Body of pancreas (tissue), 4 donors: ENCODE results near the gene MAP7D1. TPM values are rescaled to one million over a fixed set of nuclear protein-coding genes. Genes with fewer than 3 reads are reported as not detected.

Source experiments
- ATAC-seq: fragments of 150-250 bp; one replicate; pipeline ENCODE4 v1.9.1; 2016
- DNase-seq, 4 donors: peaks; one replicate each; pipeline ENCODE4 v3.0.0-alpha.2; 2019
- H3K27ac ChIP-seq, 4 donors: fragments of 200-600 bp; sonication (generic); 1 replicate in 3 of 4; 2 replicates in 1 of 4; pipeline versions ENCODE4 v1.5.1 to v1.6.1; 2016 to 2019; ENCODE audit warnings: mild to moderate bottlenecking in 1 of 4, mixed read lengths in 1 of 4, moderate library complexity in 1 of 4
- H3K27me3 ChIP-seq, 2 donors: fragments of 200-600 bp; sonication (generic); one replicate each; pipeline ENCODE4 v1.6.0; 2016; ENCODE audit warnings: mild to moderate bottlenecking in 1 of 2
- H3K36me3 ChIP-seq, 2 donors: fragments of 200-600 bp; sonication (generic); replicated peaks in 1 of 2; 2 replicates each; pipeline ENCODE4 v1.5.1; 2016; ENCODE audit warnings: low read depth in 2 of 2; ENCODE audit not compliant: insufficient read depth in 1 of 2
- H3K4me1 ChIP-seq: fragments of 200-600 bp; sonication (generic); one replicate; pipeline ENCODE4 v1.6.0; 2016
- H3K4me3 ChIP-seq, 2 donors: fragments of 200-600 bp; sonication (generic); 1 replicate in 1 of 2; 2 replicates in 1 of 2; pipeline ENCODE4 v1.5.1; 2016 to 2019
- H3K9me3 ChIP-seq, 3 donors: fragments of 200-600 bp; sonication (generic); 1 replicate in 2 of 3; 2 replicates in 1 of 3; pipeline ENCODE4 v1.5.1; 2016
- POLR2A ChIP-seq, 3 donors: fragments of 450-650 bp; IDR thresholded peaks; one replicate each; pipeline ENCODE4 v1.6.1; 2016; ENCODE audit warnings: antibody characterized with exemption in 3 of 3, mild to moderate bottlenecking in 2 of 3
- WGBS, 2 donors: methylation state at CpG; one replicate each; pipeline ENCODE4 v1.1.5; 2017; 5-methylcytosine and 5-hydroxymethylcytosine counted together
- intact Hi-C: fragments of 100-400 bp; cut with DNase I; formaldehyde crosslinking; loops from one replicate; pipeline ENCODE4 v1.15.1; 2023
- total RNA-seq, 2 donors: library from RNA; depleted of rRNA; stranded (reverse); fragments of >200 nt; gene quantifications; one replicate each; pipeline ENCODE4 v1.1.0, GENCODE V29; 2016
- TF ChIP-seq, protein P1 (sequence below), 7 experiments: fragments of 450-650 bp in 4 of 7; fragments of 200-600 bp in 3 of 7; sonication (generic) in 3 of 7; IDR thresholded peaks; one replicate each; pipeline ENCODE4 v1.5.1; 2016 to 2019; ENCODE audit warnings: antibody characterized with exemption in 7 of 7

MAP7D1 gene
- total RNA-seq, 2 donors from 2014 or later, result 32.9 to 97.2 TPM

DNA sequence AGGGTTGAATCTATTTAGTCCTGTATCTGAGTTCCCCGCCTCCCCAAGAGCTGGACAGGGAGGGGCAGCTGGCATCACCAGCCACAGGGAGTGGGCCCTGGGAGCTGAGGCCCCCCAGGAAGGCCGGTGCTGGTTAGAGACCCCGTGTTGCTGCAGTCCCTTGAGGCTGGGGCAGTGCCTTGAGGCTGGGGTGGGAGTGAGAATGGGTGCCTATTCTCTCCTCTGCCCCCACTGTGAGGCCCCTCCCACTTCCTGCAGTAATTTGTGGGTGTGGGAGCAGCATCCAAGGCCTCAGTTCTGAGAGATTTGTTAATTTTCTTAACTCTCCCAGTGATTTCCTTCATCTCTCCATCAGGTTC, 4.1 kb upstream of the MAP7D1 start:
- Histone ChIP-seq H3K27me3 (no peaks in the 10 kb centered on the region), H3K4me3 (no peak overlapping the region), H3K36me3 (no peaks in the 10 kb centered on the region), H3K4me1 (peaks cover 47% of the 10 kb centered on the region), H3K27ac (peak overlapping the region; percentile 40 to 96 (median 92)), H3K9me3 (no peaks in the 10 kb centered on the region)
- no peak for ATAC-seq
- WGBS, 2 donors, result 47 to 51% methylated on average over 2 to 3 of the region's 3 CpGs
- no peak for DNase-seq
- intact Hi-C loops, result loop anchor here (5.0 kb wide), 1 partner anchor 35 kb away; no protein-coding TSS in a partner anchor
- no peak for TF ChIP-seq POLR2A (IDR thresholded peaks at IDR 0.05)
- TF ChIP-seq, protein P1, sequence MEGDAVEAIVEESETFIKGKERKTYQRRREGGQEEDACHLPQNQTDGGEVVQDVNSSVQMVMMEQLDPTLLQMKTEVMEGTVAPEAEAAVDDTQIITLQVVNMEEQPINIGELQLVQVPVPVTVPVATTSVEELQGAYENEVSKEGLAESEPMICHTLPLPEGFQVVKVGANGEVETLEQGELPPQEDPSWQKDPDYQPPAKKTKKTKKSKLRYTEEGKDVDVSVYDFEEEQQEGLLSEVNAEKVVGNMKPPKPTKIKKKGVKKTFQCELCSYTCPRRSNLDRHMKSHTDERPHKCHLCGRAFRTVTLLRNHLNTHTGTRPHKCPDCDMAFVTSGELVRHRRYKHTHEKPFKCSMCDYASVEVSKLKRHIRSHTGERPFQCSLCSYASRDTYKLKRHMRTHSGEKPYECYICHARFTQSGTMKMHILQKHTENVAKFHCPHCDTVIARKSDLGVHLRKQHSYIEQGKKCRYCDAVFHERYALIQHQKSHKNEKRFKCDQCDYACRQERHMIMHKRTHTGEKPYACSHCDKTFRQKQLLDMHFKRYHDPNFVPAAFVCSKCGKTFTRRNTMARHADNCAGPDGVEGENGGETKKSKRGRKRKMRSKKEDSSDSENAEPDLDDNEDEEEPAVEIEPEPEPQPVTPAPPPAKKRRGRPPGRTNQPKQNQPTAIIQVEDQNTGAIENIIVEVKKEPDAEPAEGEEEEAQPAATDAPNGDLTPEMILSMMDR (IDR thresholded peaks at IDR 0.05), result no peak

DNA sequence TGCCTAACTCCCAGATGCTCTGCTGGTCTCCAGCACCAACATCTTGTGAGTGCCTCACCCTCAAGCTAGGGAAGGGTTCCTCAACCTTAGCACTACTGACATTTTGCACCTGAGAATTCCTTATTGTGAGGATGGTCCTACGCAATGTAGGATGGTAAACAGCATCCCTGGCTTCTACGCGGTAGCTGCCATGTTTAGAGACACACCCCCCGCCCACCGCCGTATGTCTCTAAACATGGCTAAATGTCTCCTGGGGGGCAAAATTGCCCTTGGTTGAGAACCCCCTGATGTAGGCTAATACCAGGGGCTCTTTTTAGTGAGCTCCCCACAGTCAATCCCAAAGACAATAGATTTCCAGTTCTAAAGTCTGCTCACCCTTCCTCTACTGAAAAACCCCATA, 2.5 kb upstream of the MAP7D1 start:
- Histone ChIP-seq H3K4me3 (no peak overlapping the region), H3K27me3 (no peaks in the 10 kb centered on the region), H3K4me1 (peaks cover 51% of the 10 kb centered on the region), H3K9me3 (no peaks in the 10 kb centered on the region), H3K36me3 (no peaks in the 10 kb centered on the region), H3K27ac (no peak overlapping the region)
- intact Hi-C loops, result loop anchor here (5.0 kb wide), 1 partner anchor 34 kb away; no protein-coding TSS in a partner anchor
- ATAC-seq (no peak), DNase-seq (no peak)
- 87 to 89% methylated on average over 3 to 6 of the region's 6 CpGs for WGBS, 2 donors
- TF ChIP-seq POLR2A (IDR thresholded peaks at IDR 0.05), result no peak
- TF ChIP-seq, protein P1 (IDR thresholded peaks at IDR 0.05), result no peak

DNA sequence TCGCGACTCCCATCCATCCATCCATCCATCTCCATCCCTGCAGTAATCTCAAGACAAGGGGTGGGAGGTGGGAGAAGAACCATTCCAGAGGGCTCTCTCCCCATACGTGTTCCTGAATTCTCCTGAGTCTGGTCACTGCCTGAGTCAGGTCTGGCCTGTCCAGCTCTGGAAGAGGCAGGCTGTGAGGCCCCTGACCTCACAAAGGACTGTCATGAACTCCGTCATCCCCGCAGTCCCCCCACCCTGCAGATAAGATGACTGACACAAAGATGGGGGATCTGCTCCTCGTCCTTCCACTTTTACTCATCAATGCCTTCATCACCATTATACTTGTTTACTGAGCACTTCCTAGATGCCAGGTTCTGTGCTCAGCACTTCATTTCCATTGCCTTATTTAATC, 1.6 kb upstream of the MAP7D1 start:
- H3K27me3 ChIP-seq, result no peaks in the 10 kb centered on the region
- H3K27ac ChIP-seq, result no peak overlapping the region
- TF ChIP-seq, protein P1 (IDR thresholded peaks at IDR 0.05), result no peak
- no peak for TF ChIP-seq POLR2A (IDR thresholded peaks at IDR 0.05)
- WGBS, 2 donors, result 83 to 84% methylated on average over 6 of the region's 6 CpGs
- no peaks in the 10 kb centered on the region for H3K36me3 ChIP-seq
- H3K4me3 ChIP-seq, result no peak overlapping the region
- no peak for DNase-seq
- intact Hi-C loops, result loop anchor here (5.0 kb wide), 1 partner anchor 33 kb away; no protein-coding TSS in a partner anchor
- peaks cover 53% of the 10 kb centered on the region for H3K4me1 ChIP-seq
- H3K9me3 ChIP-seq, result no peaks in the 10 kb centered on the region
- ATAC-seq, result no peak

DNA sequence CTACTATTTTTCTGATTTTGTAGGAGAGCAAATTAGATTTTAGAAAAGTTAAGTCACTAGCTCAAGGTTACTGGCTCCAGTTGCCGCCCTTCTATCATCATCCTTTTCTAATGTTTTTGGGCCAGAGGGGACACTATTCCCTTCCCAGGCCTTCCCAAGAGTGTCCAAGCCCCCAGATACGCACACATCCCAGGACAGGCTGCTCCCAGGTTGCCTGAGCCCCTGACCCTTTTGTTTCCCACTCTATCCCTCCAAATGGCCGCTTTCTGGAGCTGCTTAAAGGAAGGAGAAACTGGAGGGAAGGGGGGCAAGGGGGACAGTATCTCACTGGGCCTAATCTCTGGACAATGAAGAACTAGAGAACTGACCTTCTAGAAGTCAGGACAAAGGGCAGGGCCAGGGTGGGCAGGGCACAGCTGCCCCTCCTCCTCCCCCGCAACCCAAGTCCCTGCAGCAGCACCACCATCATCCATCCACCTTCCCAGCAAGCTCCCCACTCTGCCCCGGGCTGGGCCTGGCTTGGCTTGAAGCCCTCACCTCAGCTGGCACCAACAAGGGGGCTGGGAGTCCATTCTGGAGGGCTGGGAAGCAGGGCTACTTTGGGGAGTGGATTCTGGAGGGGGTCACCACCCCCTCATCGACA, 1.1 kb upstream of the MAP7D1 start:
- peak; percentile 28 to 45 (median 38) for DNase-seq
- Histone ChIP-seq H3K4me1 (peaks cover 55% of the 10 kb centered on the region), H3K27ac (peak overlapping the region; percentile 91 to 99 (median 94)), H3K27me3 (no peaks in the 10 kb centered on the region), H3K36me3 (no peaks in the 10 kb centered on the region), H3K9me3 (no peaks in the 10 kb centered on the region), H3K4me3 (peak overlapping the region; percentile 24 to 36)
- no peak for TF ChIP-seq POLR2A (IDR thresholded peaks at IDR 0.05)
- TF ChIP-seq, protein P1 (IDR thresholded peaks at IDR 0.05), result no peak
- WGBS, 2 donors, result 45 to 86% methylated on average over 3 to 6 of the region's 6 CpGs
- intact Hi-C loops, result loop anchor here (5.0 kb wide), 1 partner anchor 32 kb away; no protein-coding TSS in a partner anchor
- ATAC-seq, result no peak
